ENCODE results near the gene EED.
"Not testable (repeated sequence)": the region's sequence is repeated elsewhere in the genome, so short reads cannot be mapped to it uniquely, and the experiment has no call there.

Gene EED

DNA sequence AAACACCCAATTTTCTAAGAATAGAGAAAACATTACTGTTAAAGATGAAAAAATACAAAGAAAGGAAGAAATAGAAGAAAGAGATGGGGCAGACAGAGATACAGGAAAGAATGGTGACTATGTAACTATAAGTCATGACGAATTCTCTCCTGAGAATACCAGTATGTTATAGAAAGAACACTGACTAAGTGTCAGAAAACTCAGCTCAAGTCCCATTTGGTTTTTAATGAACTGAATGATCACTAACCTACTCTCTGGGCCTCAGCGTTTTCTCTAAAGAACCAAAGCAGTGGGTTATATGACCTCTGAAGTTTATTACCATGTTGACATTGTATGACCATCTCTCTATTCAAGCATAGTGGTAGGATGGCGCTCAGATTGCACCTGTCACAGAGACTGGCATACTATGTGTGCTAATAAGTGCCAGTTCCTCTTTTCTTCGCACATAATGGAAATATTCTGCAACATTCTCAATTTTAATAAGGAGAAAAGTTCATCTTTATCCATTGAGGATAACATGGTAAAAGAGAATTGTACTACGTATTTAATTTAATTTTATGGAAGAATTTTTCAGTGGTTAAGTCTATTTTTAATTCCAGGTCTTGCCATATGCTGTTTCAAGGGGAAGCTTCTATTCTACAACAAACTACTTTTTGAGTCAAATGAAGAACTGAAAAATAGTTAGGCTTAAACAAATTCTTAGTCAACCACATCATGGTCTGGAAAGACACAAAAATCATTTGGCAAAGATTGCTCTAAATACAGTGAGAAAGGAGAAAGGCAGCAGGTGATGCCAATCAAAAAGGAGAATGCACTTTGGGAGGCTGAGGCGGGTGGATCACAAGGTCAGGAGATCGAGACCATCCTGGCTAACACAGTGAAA lies 25.0 kb upstream of the EED start:
- no peak for DNase-seq

DNA sequence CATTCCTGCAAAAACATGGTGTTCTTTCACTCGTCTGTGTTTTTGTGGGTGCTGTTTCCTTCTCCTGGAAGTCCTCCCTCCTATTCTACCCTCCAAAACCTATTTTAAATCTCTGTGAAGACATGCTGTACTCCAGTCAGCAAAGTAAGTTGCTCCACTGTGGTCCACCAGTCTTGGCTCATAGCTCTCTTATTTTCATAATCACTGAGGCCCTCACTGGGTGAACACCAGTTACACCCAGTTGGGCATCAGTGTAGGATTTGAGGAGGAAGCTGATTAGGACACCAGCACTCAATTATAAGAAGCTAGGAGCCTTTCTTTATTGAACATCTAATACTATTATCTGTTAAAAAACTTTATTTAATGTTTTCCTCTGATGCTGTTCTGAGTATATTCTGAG lies 23.9 kb upstream of the EED start:
- no peak for DNase-seq

DNA sequence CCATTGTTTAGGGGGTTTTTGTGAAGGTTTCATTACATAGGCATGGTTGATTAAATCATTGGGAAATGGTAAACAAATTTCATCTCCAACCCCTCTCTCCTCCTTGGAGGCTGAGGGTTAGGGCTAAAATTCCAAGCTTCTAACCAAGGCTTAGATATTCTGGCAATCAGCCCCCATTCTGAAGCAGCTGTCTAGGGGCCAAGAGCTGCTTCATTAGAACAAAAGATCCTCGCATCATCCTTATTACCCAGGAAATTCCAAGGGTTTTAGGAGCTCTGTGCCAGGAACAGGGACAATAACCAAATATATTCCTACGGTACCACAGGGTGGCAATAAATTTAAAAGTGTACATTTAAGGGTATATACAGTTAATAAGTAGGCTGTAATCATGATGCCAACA lies 22.5 kb upstream of the EED start:
- DNase-seq: no peak

DNA sequence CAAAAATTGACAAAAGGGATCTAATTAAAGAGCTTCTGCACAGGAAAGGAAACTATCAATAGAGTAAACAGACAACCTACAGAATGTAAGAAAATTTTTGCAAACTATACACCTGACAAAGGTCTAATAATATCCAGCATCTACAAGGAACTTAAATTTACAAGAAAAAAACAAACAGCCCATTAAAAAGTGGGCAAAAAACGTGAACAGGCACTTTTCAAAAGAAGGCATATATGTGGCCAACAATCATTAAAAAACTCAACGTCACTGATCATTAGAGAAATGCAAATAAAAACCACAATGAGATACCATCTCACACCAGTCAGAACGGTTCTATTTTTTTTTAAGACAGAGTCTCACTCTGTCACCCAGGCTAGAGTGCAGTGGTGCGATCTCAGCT lies 20.0 kb upstream of the EED start:
- DNase-seq: not testable (repeated sequence)

DNA sequence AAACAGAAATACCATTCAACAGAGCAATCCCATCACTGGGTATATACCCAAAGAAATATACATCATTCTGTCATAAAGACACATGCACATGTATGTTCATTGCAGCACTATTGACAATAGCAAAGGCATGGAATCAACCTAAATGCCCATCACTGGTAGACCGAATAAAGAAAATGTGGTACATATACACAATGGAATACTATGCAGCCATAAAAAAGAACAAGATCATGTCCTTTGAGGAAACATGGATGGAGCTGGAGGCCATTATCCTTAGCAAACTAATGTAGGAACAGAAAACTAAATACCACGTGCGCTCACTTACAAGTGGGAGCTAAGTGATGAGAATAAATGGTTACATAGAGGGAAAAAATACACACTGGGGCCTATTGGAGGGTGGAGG lies 19.2 kb upstream of the EED start:
- not testable (repeated sequence) for DNase-seq

DNA sequence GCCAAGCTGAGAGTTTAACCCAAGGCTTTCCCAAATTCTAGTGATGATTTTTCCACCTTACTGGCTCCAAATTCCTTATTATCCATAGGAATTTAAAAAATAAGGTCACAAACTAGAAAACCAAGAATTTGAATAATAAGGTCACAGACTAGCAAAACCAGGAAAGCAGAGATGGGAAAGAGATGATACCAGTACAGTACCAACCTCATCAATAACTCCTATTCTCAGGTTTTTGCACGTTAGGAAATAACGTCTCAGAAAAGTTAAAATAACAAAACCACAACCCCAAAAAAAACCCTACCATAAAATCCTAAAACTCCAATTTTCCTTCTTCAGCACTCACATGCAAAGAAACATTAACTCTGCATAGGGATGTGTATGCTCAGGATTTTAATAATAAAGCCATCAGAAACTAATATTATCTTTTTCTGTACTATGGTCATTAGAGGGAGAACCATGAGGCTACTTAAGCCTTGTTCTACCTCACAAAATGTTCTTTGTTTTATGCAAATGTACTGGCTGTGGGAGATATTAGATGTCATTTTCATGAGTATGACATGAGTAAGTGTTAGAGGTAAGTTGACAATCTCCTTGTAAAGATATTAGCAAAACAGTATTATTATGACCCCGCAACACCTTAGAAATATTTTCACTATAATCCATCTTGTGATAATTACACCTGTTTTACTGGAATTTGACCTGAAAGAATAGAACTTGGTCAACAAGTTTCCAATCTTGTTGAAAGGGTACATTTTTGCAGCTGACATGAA lies 16.1 kb upstream of the EED start:
- no peak for DNase-seq

DNA sequence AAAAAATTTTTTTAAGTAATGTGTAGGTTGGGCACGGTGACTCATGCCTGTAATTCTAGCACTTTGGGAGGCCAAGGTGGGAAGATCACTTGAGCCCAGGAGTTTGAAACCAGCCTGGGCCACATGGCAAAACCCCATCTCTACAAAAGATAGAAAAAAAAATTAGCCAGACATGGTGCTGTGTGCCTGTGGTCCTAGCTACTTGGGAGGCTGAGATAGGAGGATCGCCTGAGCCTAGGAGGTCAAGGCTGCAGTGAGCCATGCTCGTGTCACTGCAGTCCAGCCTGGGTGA lies 15.6 kb upstream of the EED start:
- DNase-seq: not testable (repeated sequence)

DNA sequence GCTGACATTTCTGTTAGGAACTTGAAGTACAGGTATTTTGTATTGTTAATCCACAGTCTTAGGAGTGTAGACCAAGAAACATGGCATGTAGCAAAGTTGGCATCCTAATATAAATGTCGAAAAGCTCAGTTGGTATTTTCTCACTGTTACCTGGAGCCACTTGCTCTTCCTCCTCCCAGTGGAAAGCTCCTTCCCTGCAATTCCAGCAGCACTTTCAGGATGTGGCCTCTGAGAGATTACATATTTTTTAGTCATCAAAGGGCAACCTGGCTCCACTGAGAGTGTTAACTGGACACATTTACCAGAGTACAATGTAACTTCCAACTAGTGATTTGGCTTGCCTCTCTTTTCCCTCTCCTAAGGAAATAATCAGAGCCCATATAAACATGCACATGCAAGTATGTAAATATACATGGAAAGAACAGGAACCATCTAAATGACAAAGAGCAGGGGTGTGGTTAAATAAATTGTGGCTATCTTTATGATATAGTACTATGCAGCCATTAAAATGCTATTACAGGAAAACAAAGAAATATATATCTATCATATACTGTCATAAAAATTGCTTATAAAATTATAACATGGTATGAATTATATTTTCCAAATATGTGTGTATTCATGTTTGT lies 14.3 kb upstream of the EED start:
- DNase-seq: no peak

DNA sequence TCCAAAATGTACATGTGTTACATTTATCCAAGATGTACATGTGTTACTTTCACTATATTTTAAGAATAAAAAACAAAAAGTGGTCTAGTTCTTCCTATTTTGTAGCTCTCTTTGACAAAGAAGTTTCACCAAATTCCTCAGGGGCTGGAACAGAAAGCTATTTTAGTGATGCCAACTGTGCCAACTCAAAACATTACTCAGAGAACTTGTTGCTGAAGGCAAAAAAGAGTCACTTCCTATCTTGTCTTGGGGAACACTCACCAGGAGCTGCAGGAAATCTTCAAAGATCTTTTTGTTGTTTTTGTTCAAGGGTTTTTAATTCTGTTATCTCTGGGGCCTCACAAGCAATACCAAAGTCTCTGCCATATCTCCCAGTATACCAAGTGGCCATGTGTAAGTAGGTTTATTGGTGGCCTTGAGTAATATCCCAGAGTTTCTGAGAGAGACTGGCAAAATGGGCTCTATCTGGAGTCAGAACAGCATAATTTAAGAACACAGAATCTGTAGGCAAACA lies 13.6 kb upstream of the EED start:
- no peak for DNase-seq

DNA sequence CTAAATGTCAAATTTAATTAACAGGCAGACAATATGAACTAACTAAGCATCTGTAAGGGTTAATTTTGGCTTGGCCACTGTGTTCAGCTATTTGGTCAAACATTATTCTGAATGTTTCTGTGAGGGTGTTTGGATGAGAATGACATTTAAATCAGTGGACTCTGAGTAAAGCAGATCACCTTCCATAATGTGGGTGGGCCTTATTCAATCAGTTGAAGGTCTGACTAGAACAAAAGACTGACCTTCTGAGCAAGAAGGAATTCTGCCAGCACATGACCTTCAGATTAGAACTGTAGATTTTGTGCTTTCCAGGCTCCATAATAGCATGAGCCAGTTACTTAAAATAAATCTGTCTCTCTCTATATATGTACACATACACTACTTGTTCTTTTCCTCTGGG lies 12.0 kb upstream of the EED start:
- no peak for DNase-seq

DNA sequence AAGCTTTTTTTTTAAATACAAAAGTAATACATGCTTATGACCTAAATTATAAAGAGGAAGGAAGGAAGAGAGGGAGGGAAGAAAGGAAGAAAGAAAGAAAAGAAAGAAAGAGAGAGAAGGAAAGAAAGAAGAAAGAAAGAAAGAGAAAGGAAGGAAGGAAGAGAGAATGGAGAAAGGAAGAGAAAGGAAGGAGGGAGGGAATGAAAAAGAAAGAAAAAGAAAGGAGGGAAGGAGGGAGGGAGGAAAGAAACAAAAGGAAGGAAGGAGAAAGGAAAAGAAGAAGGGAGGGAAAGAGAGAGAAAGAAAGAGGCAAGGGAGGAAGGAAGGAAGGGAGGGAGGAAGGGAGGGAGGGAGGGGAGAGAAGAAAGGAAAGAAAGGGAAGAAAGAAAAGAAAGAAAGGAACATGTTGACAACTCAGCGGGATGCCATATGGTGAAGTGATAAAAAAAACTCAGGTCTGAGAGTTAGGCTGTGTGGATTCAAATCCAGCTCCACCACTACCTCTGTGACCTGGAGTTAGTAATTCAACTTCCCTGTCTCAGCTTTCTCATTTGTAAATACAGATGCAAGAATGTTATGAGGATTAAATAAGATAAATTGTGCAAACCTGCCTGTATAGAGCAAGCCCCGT lies 9.6 kb upstream of the EED start:
- DNase-seq: no peak

DNA sequence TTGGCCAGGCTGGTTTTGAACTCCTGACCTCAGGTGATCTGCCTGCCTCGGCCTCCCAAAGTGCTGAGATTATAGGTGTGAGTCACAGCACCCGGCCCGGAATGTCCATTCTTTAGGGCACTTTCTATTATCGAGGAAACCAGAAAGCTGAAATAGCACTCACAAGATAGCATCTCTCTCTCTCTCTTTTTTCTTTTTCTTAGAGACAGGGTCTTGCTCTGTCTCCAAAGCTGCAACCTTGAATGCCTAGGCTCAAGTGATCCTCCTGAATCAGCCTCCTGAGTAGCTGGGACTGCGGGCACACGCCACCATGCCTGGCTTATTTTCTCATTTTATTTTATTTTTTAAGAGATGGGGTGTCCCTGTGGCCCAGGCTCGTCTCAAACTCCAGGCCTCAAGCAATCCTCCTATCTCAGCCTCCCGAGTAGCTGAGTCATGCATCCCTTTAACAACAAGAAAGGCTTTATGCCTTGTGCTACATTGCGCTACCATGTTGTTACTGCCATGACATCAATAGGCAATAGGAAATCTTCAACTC lies 7.2 kb upstream of the EED start:
- DNase-seq: no peak

DNA sequence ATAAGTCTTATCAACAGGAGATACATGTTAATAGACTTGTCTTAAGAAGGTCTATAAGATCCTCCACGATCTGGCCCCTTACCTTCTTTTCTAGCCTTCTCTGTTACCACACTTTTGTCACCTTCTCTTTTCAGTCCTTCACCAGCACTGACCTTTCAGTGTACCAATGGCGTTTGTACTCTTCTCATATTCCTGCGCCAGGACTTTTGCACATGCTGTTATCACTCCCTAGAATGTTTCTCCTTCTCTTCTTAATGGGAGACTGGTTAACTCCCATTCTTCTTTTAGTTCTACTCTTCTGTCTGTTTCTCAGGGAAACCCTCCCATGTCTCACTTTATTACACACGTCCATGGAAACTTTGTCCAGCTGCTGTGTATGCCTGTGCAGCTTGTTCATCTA lies 4.4 kb upstream of the EED start:
- DNase-seq: no peak

DNA sequence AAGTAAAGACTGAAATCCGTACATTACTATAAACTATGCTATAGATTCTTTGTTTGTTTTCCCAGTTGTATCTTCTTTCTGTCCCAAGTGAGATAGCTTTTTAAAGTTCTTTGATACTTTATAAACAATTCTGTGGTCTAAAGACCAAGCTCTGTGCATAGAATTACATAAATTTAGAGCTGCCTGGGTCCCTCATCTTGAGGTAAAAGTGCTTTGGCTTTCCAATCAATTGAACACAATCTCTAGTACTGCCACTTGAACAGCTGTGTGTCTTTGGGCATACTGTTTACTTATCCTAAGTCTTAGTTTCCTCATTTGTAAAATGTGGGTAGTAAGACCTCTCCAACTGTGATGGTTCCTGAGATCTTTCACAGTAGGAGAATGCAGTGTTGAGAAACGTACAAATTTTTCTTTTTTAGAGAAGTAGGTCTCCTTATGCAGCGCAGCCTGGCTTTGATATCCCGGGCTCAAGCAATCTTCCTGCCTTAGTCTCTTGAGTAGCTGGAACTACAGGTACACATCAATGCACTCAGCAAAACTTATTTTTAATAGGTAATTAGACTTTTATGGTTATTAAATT lies 2.5 kb upstream of the EED start:
- DNase-seq: no peak

DNA sequence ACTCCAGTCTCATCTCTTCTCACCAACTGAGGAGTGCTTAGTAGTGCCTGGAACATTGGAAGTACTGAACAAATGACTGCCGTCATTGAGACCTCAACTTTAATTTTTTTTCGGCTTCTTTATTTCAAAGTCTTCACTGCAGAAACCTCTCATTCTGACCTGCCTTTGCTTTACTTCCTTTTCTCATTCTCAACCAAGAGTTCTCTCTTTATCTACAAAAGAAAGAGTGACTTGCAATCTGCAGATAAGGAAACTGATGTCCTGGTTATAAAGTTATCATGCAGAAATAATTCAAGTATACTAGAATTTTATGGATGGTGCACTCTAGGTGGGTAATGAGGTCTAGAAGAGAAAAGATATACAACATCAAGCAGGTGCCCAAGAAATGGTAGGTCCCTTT lies 1.2 kb upstream of the EED start:
- DNase-seq: no peak

DNA sequence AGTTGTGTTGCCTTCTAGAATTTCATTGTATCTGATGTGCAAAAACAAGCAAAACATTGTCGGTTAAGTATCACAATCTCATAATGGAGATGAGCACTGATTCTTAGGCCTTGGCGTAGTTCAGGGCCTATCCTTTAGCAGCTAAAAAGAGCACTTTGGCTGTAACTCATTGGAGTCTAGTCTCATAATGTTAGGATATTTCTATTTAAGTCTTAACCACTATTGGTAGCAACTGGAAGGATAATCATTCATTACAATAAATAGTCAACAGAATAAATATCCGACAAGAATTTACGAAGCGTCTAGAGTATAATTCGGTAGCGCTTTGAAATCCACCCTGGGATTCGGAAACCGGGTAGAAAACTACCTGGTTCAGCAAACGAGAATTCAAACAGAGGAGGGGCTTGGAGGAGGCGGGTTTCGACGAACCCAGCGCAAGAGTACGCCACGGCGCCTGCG lies 461 bp upstream of the EED start:
- peak; percentile 79 to 88 for DNase-seq

DNA sequence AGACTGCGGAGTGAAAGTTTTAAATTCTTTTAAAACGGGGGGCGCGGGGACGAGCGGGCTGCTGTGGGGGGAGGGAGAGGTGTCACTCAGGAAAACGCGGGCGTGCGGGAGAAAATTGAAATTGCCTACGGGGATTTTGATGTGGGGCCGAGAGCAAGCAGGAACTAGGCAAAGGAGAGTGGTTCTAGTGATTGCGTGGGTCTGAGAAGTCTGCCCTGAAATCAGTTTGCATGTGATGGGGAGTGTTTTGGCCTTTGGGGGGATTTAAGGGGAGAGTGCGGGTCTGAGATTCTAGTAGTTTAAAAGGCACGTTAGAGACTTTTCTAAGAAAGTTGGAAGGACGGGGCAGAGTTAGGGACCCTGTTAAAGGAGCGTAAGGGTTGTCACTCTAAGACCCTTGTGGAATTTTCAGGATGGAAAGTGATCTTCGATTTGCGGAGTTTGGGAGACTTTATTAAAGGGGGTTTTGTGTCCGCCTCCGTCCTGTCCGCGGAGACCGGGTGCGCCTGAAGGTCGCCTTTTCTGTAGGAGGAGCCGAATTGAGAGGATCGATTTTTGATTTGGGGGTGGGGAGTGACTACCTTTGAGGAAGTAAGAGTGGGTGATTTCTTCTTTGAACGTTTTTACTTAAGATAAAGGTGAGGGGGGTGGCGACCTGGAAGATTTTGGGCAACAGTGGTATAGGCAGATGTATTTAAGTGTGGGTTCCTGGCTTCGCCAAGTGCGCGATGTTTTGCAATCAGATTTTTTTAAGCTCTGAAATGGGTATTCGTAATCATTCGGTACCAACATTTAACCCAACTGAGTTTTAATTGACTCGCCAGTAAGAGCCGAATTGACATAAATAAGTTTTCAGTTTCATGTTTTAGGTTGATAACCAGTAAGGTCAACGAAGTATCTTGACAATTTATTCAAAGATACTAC lies 1.1 kb downstream of the EED start:
- DNase-seq: peak in 1 of 2 experiments; percentile 63

DNA sequence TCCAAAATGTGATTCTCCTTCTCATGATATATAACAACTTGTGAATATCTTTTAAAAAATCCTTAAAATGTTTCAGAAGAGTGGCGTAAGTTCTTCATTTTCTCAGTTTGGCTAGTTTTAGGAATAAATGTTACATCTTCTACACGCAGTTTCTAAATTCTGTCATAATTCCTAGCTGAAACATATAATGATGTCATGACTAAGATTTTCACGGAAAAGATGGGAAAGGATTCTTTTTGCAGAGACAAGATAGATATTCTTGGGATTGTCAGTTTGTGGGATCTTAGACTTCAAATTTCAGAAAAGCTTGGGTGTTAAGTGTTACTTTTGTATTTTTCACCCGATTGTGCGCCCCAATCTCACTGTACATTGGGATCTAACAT lies 1.7 kb downstream of the EED start:
- no peak for DNase-seq

DNA sequence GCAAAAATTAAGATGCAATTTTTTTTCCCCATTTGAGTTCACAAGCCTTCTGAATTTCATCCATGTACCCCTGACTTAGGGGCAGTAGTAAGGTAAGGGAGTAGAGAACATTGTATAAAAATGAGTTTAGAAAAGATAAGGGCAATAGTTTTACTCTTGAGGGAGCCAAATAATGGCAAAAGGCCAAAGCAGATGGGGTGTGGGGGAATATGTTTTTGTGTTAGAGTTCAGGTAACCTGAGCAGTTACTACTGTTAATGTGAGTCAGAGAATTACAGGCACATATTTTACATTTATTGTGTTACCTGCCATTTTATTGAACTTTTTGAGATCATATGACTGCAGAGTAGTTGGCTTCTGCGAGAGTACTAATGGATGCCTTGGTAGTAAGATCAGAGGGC lies 3.1 kb downstream of the EED start:
- no peak for DNase-seq

DNA sequence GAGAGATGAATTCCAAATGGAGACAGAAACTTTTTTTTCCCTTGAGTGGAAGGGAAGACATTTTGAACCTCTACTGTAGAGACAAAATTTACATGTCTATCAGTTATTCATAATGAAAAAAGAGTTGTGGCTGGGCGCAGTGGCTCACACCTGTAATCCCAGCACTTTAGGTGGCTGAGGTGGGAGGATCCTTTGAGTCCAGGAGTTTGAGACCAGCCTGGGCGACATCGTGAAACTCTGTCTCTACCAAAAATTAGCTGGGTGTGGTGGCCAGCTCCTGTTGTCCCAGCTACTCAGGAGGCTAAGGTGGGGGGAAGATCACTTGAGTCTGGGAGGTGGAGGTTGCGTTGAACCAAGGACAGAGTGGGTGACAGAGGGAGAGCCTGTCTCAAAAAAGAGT lies 4.1 kb downstream of the EED start:
- no peak for DNase-seq

DNA sequence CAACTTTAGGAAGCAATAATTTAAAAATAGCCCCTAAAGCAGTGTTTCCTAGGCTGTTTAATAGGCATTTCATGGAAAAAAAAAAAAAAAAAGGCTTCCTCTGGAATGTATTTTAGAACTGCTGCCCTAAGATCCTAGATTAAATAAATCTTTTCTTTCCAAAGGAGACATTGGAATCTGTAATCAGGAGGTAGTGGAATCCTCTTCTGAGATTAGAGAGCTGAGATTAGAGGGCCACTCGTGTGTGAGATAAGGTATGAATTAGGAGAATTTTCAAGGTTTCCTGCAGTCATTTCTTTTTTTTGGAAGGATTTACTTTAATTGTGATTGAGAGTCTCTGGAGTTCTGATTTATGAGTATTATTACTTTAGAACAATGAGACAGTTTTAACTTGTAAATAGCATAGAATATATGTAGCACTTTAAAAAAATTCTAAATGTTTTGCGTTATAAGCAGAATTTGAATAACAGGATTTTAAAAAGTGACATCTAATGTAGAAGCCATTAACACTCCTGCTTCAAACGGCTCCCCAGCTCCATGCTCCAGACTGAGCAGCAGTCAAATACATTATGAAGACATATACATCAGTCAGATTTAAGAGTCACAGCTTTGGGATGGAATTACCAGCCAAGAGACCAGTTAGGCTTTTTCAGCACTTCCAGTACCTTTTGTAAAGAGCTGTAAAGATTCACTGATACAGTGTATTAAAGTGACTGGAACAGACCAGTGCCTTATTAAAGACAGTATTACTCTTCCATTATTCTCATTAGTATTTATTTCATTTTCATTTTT lies 5.0 kb downstream of the EED start:
- DNase-seq: no peak
